SK-N-SH (cell line): Measurements from ENCODE around the gene CREB5.

Experiments
- PBX3 ChIP-seq: IDR thresholded peaks from 2 replicates; pipeline ENCODE4; 2012
- POLR2AphosphoS5 ChIP-seq: IDR thresholded peaks from 2 replicates; pipeline ENCODE4 v1.6.1; 2012; ENCODE audit warnings: low read depth, low read length
- SMC3 ChIP-seq: IDR thresholded peaks from 2 replicates; pipeline ENCODE4 v1.6.1; 2012; ENCODE audit warnings: low read depth, low read length, improper control_type of control experiment
- TAF1 ChIP-seq: IDR thresholded peaks from 2 replicates; pipeline ENCODE4 v1.6.1; 2012; ENCODE audit warnings: low read depth, mild to moderate bottlenecking, low read length, moderate library complexity, borderline replicate concordance
- TF ChIP-seq, protein P1 (sequence below): fragments of 200-600 bp; sonication (generic); IDR thresholded peaks from 2 replicates; pipeline ENCODE4 v1.6.1; 2017; ENCODE audit warnings: antibody characterized with exemption, mild to moderate bottlenecking, moderate library complexity

- TF ChIP-seq, protein P1, sequence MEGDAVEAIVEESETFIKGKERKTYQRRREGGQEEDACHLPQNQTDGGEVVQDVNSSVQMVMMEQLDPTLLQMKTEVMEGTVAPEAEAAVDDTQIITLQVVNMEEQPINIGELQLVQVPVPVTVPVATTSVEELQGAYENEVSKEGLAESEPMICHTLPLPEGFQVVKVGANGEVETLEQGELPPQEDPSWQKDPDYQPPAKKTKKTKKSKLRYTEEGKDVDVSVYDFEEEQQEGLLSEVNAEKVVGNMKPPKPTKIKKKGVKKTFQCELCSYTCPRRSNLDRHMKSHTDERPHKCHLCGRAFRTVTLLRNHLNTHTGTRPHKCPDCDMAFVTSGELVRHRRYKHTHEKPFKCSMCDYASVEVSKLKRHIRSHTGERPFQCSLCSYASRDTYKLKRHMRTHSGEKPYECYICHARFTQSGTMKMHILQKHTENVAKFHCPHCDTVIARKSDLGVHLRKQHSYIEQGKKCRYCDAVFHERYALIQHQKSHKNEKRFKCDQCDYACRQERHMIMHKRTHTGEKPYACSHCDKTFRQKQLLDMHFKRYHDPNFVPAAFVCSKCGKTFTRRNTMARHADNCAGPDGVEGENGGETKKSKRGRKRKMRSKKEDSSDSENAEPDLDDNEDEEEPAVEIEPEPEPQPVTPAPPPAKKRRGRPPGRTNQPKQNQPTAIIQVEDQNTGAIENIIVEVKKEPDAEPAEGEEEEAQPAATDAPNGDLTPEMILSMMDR: no peak
- TF ChIP-seq PBX3: no peak
- TF ChIP-seq TAF1: no peak
- no peak for TF ChIP-seq POLR2AphosphoS5
- no peak for TF ChIP-seq SMC3
These were observed 22.8 kb downstream of the CREB5 start for GRCh38 chr7:28435152-28435551.
